K562 (cell line): ENCODE measurements around the gene FBLIM1. TPM values are rescaled to one million over a fixed set of nuclear protein-coding genes. Genes with fewer than 3 reads are reported as not detected.

ENCODE experiments used
- ATAC-seq: fragments of 200-7000 bp; cut with Tn5 transposase; 3 replicates; pipeline ENCODE4 v1.9.1; 2020; ENCODE audit warnings: moderate library complexity
- BruUV-seq: library from RNA; stranded (reverse); fragments of 400-500 nt; replicated peaks from 2 replicates; lab custom pipeline; 2021; lab: Mats Ljungman, UMichigan
- CTCF ChIA-PET: fragments of 300-600 bp; formaldehyde crosslinking; extraction: SDS; loops from one replicate; lab custom pipeline; 2021; ENCODE audit warnings: low intra/inter-chr PET ratio; lab: Yijun Ruan, JAX
- POLR2A ChIA-PET: fragments of 300-600, 350-650 bp; sonication (Branson Sonifier 250); formaldehyde crosslinking; extraction: SDS; loops from one replicate; lab custom pipeline; 2021; ENCODE audit warnings: antibody characterized with exemption, inconsistent platforms; lab: Yijun Ruan, JAX
- DNase-seq, 4 experiments: peaks; one replicate each; pipeline versions ENCODE4 v3.0.0 to v3.0.0-alpha.2; 2011 to 2018; ENCODE audit warnings: low spot score in 3 of 4, mixed read lengths in 3 of 4; ENCODE audit errors: extremely low read depth in 1 of 4
- FAIRE-seq: peaks from 2 replicates; lab custom pipeline; 2011; peaks lifted over from hg19 to GRCh38; lab: Jason Lieb, UNC
- H2AFZ ChIP-seq: 2 replicates; pipeline ENCODE4 v1.6.0; 2011; ENCODE audit warnings: low read depth, low read length, control low read depth, inconsistent platforms
- H3K27ac ChIP-seq: fragments of 200-600 bp; 3 replicates; pipeline ENCODE4 v1.8.0; 2011; ENCODE audit warnings: low read depth, mild to moderate bottlenecking, control low read depth, inconsistent platforms, low read length, moderate library complexity, mixed read lengths; ENCODE audit errors: extremely low read depth
- H3K27me3 ChIP-seq, 2 experiments: fragments of 300-600 bp in 1 of 2; 2 replicates in 1 of 2; 3 replicates in 1 of 2; pipeline versions ENCODE4 v1.6.0 to v1.8.0; 2011; ENCODE audit warnings: inconsistent platforms in 2 of 2, low read length in 2 of 2, mild to moderate bottlenecking in 1 of 2, mixed read lengths in 1 of 2, moderate library complexity in 1 of 2; ENCODE audit not compliant: control insufficient read depth in 2 of 2, insufficient read depth in 2 of 2
- H3K36me3 ChIP-seq: fragments of 300-600 bp; 3 replicates; pipeline ENCODE4 v1.8.0; 2011; ENCODE audit warnings: mild to moderate bottlenecking, low read length, inconsistent platforms; ENCODE audit not compliant: control insufficient read depth, insufficient read depth
- H3K4me1 ChIP-seq, 2 experiments: fragments of 200-600 bp in 1 of 2; replicated peaks in 1 of 2; 2 replicates in 1 of 2; 3 replicates in 1 of 2; pipeline versions ENCODE4 v1.5.1 to v1.8.0; 2011; ENCODE audit warnings: inconsistent platforms in 2 of 2, low read length in 2 of 2, mild to moderate bottlenecking in 1 of 2, mixed read lengths in 1 of 2, moderate library complexity in 1 of 2; ENCODE audit not compliant: control insufficient read depth in 2 of 2, insufficient read depth in 2 of 2
- H3K4me2 ChIP-seq: 2 replicates; pipeline ENCODE4 v1.6.1; 2011; ENCODE audit warnings: low read length, control low read depth, inconsistent platforms, mixed read lengths; ENCODE audit not compliant: insufficient read depth
- H3K4me3 ChIP-seq: fragments of 200-600 bp; sonication (generic), shearing (Covaris generic); 2 replicates; pipeline ENCODE4 v1.5.1; 2016; ENCODE audit warnings: control low read depth, inconsistent platforms
- H3K79me2 ChIP-seq: fragments of 200-600 bp; 3 replicates; pipeline ENCODE4 v1.8.0; 2011; ENCODE audit warnings: low read length, inconsistent platforms; ENCODE audit not compliant: control insufficient read depth, insufficient read depth
- H3K9ac ChIP-seq, 2 experiments: 2 replicates each; pipeline versions ENCODE4 v1.6.0 to v1.6.1; 2011; ENCODE audit warnings: low read depth in 2 of 2, low read length in 2 of 2, control low read depth in 1 of 2, inconsistent platforms in 1 of 2, mild to moderate bottlenecking in 1 of 2, mixed read lengths in 1 of 2; ENCODE audit not compliant: insufficient read depth in 1 of 2
- H3K9me1 ChIP-seq: one replicate; pipeline ENCODE4 v1.6.0; 2011; ENCODE audit warnings: inconsistent platforms, mild to moderate bottlenecking, low read length, moderate library complexity; ENCODE audit not compliant: control insufficient read depth, insufficient read depth
- H3K9me3 ChIP-seq: replicated peaks from 2 replicates; pipeline ENCODE4 v1.5.1; 2011; ENCODE audit warnings: low read depth, low read length, inconsistent platforms; ENCODE audit not compliant: control insufficient read depth, insufficient read depth
- H4K20me1 ChIP-seq: replicated peaks from 2 replicates; pipeline ENCODE4 v1.6.1; 2011; ENCODE audit warnings: low read length, inconsistent platforms, mixed read lengths; ENCODE audit not compliant: control insufficient read depth, insufficient read depth
- E2F8 ChIP-seq: fragments of 450-650 bp; IDR thresholded peaks from 2 replicates; pipeline ENCODE4 v1.7.1; 2018; ENCODE audit warnings: mild to moderate bottlenecking, low read depth; ENCODE audit not compliant: partially characterized antibody
- ELF2 ChIP-seq: fragments of 250-450 bp; sonication (Bioruptor Pico); IDR thresholded peaks from 2 replicates; pipeline ENCODE4 v1.5.0; 2021; ENCODE audit warnings: mild to moderate bottlenecking
- MAFF ChIP-seq: IDR thresholded peaks from 2 replicates; pipeline ENCODE4 v1.6.1; 2012; ENCODE audit warnings: low read length, improper control_type of control experiment
- NFRKB ChIP-seq: fragments of 450-650 bp; IDR thresholded peaks from 2 replicates; pipeline ENCODE4 v1.6.1; 2016; ENCODE audit warnings: low read depth
- SMAD3 ChIP-seq: fragments of 450-650 bp; formaldehyde crosslinking; conservative IDR thresholded peaks from 2 replicates; pipeline ENCODE4 v1.4.0; 2020; ENCODE audit warnings: mild to moderate bottlenecking
- SRF ChIP-seq, 2 experiments: fragments of 250-450, 450-650 bp in 1 of 2; sonication (Bioruptor Pico) in 1 of 2; sonication (generic) in 1 of 2; formaldehyde crosslinking; IDR thresholded peaks; 2 replicates each; pipeline versions ENCODE4 v1.5.0 to v1.5.1; 2020 to 2022; ENCODE audit warnings: mild to moderate bottlenecking in 1 of 2, missing genetic modification reagents in 1 of 2
- SRSF1 ChIP-seq: fragments of 200-400 bp; formaldehyde crosslinking; IDR thresholded peaks from 2 replicates; pipeline ENCODE4 v1.6.1; 2017; ENCODE audit warnings: mild to moderate bottlenecking, low read depth, low read length, moderate library complexity
- ZNF696 ChIP-seq: fragments of 250-450 bp; sonication (Bioruptor Pico); conservative IDR thresholded peaks from 2 replicates; pipeline ENCODE4 v1.4.0; 2020; ENCODE audit warnings: mild to moderate bottlenecking, moderate library complexity
- whole genome bisulfite sequencing: fragments of 100-300 bp; shearing (Covaris generic); methylation state at CpG from one replicate; pipeline ENCODE4 v1.1.6; 2016; ENCODE audit warnings: low coverage, mixed read lengths; ENCODE audit not compliant: insufficient coverage; ENCODE audit errors: missing lambda C conversion rate; 5-methylcytosine and 5-hydroxymethylcytosine counted together
- in situ Hi-C: fragments of 300-500 bp; cut with MboI; formaldehyde crosslinking; loops from 4 replicates; pipeline ENCODE4 v1.15.0; 2018; ENCODE audit warnings: inconsistent platforms, mixed read lengths
- intact Hi-C: fragments of 100-400 bp; cut with micrococcal nuclease; formaldehyde crosslinking; loops from 2 replicates; pipeline ENCODE4 v1.14.2; 2022
- polyA plus RNA-seq, 8 experiments: library from polyadenylated mRNA; depleted of rRNA in 4 of 8; stranded (reverse) in 5 of 8; unstranded in 3 of 8; fragments of >200 nt; fragmentation: Nextera tagmentation in 2 of 8; fragmentation: Illumina TruSeq in 1 of 8; extraction: Ambion mirVana in 2 of 8; extraction: Trizol in 1 of 8; gene quantifications; 2 replicates each; pipeline versions ENCODE4 v1.2.1 to v1.2.3, GENCODE V29; 2011 to 2014; ENCODE audit warnings: inconsistent platforms in 1 of 8, missing spikeins in 1 of 8
- total RNA-seq, 7 experiments: library from RNA; depleted of rRNA in 6 of 7; stranded (reverse); fragments of >200 nt in 6 of 7; fragmentation: Illumina TruSeq in 2 of 7; extraction: Trizol in 2 of 7; gene quantifications; 2 replicates each; pipeline versions ENCODE4 v1.2.1 to v1.2.3, GENCODE V29; 2011 to 2021; ENCODE audit warnings: low replicate concordance in 1 of 7

FBLIM1 gene
- total and polyA plus RNA-seq, 9 of the 15 experiments (the other 6 are each of a cell fraction or from before 2014, with no cell fraction given), result 0.14 to 0.24 TPM; not detected in 7

DNA sequence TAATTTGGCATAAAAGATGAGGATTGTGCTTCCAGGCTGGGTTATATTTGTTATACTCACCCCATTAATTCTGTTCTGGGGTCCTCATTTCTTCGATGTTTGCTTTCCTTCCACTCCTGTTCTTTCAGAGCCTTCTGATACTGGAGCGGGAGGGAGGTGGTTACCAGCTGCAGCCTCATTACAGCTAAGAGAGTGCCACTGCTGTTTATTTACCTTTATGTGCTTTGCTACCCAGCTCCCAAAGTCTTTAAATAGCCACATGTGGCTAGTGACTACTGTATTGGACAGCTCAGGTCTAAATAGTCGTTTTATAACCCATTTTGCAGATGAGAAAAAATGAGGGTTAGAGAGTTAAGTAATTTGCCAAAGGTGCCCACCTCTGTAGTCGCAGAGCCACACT is 49.4 kb upstream of the FBLIM1 start:
- H3K79me2 ChIP-seq, result peaks cover 40% of the 10 kb centered on the region
- TF ChIP-seq ELF2 (CRISPR knock-in tag) (no peak), ZNF696 (no peak), NFRKB (no peak), SRF (CRISPR knock-in tag; IDR thresholded peaks at IDR 0.05) (no peak), E2F8 (no peak), SMAD3 (CRISPR knock-in tag) (no peak), SRSF1 (no peak), MAFF (no peak)
- no peaks in the 10 kb centered on the region for H3K9me3 ChIP-seq
- H3K4me3 ChIP-seq, result no peak overlapping the region
- H3K27ac ChIP-seq, result no peak overlapping the region
- 82% methylated on average over 4 of the region's 4 CpGs for WGBS
- H2AFZ ChIP-seq, result no peak overlapping the region
- no peak overlapping the region for H3K4me2 ChIP-seq
- FAIRE-seq (no peak), ATAC-seq (no peak), DNase-seq (no peak)
- H3K9ac ChIP-seq, result no peak overlapping the region
- intact Hi-C loops, result no loop called here
- H3K27me3 ChIP-seq, result no peaks in the 10 kb centered on the region
- BruUV-seq, result no TSS peak
- peaks cover 20% of the 10 kb centered on the region; the same call in 2 of the 3 replicates for H3K36me3 ChIP-seq
- H3K9me1 ChIP-seq, result no peaks in the 10 kb centered on the region
- H3K4me1 ChIP-seq, result peaks cover 0 to 5% of the 10 kb centered on the region in 2 experiments; a peak in 1 of 5 replicates
- ChIA-PET POLR2A (interaction anchor here (0.7 to 1.3 kb wide), 2 partner anchors 9 to 16 kb away, joined by 3 to 4 read pairs; no protein-coding TSS in a partner anchor), CTCF (no interaction called here)
- in situ Hi-C loops, result no loop called here
- H4K20me1 ChIP-seq, result no peaks in the 10 kb centered on the region
